G401 (cell line): Measurements from ENCODE around the gene CHST12. TPM values are rescaled to one million over a fixed set of nuclear protein-coding genes. Genes with fewer than 3 reads are reported as not detected.
"Not testable (repeated sequence)": the region's sequence is repeated elsewhere in the genome, so short reads cannot be mapped to it uniquely, and the experiment has no call there.

Source experiments
- DNase-seq: peaks from one replicate; pipeline ENCODE4 v3.0.0-alpha.2; 2015; ENCODE audit warnings: low spot score
- in situ Hi-C: cut with HindIII; loops from 2 replicates; pipeline ENCODE4 v1.10.0; 2016; ENCODE audit warnings: low sequenced_read_pairs, mixed read lengths
- total RNA-seq: library from RNA; depleted of rRNA; stranded (reverse); fragments of >200 nt; shearing (Covaris generic); gene quantifications from 2 replicates; pipeline ENCODE4 v1.2.3, GENCODE V29; 2014

CHST12 gene
- total RNA-seq, 1 experiment from 2014 or later, result 13.5 TPM

- in situ Hi-C loops, result no loop called here
- no peak for DNase-seq
Observed at GRCh38 chr7:2376351-2377154, 26.9 kb upstream of the CHST12 start.

GRCh38 chr7:2377492-2377891 is 25.9 kb upstream of the CHST12 start:
- DNase-seq, in situ Hi-C loops: not testable (repeated sequence)

- in situ Hi-C loops, DNase-seq: not testable (repeated sequence)
Observed at GRCh38 chr7:2378125-2378524, 25.3 kb upstream of the CHST12 start.

- DNase-seq, result no peak
- in situ Hi-C loops, result no loop called here
Observed at GRCh38 chr7:2379161-2379560, 24.2 kb upstream of the CHST12 start.

GRCh38 chr7:2379821-2380450 is 23.5 kb upstream of the CHST12 start:
- in situ Hi-C loops, result no loop called here
- no peak for DNase-seq

- in situ Hi-C loops, result no loop called here
Observed at GRCh38 chr7:2380461-2380860, 22.9 kb upstream of the CHST12 start.

GRCh38 chr7:2381227-2381626 is 22.2 kb upstream of the CHST12 start:
- in situ Hi-C loops, result no loop called here
- DNase-seq, result no peak

More at GRCh38 chr7:2380461-2380860, 22.9 kb upstream of the CHST12 start:
- no peak for DNase-seq

- in situ Hi-C loops, result no loop called here
- peak; percentile 31 for DNase-seq
Observed at GRCh38 chr7:2381881-2382509, 21.4 kb upstream of the CHST12 start.

- in situ Hi-C loops, result no loop called here
- DNase-seq, result no peak
Observed at GRCh38 chr7:2383543-2384274, 19.7 kb upstream of the CHST12 start.

- peak; percentile 48 for DNase-seq
- in situ Hi-C loops, result no loop called here
Observed at GRCh38 chr7:2384354-2385243, 18.8 kb upstream of the CHST12 start.

GRCh38 chr7:2386122-2386521 is 17.3 kb upstream of the CHST12 start:
- DNase-seq, in situ Hi-C loops: not testable (repeated sequence)

- in situ Hi-C loops, result no loop called here
- no peak for DNase-seq
Observed at GRCh38 chr7:2386964-2387669, 16.3 kb upstream of the CHST12 start.

- in situ Hi-C loops, result no loop called here
- no peak for DNase-seq
Observed at GRCh38 chr7:2387897-2388636, 15.3 kb upstream of the CHST12 start.

GRCh38 chr7:2388637-2388954 is 14.8 kb upstream of the CHST12 start:
- in situ Hi-C loops, result no loop called here
- DNase-seq, result no peak

- in situ Hi-C loops, DNase-seq: not testable (repeated sequence)
Observed at GRCh38 chr7:2390020-2390816, 13.2 kb upstream of the CHST12 start.

GRCh38 chr7:2393706-2394105 is 9.7 kb upstream of the CHST12 start:
- in situ Hi-C loops, result no loop called here
- DNase-seq, result no peak

GRCh38 chr7:2394566-2395082 is 8.8 kb upstream of the CHST12 start:
- in situ Hi-C loops, result no loop called here
- DNase-seq, result no peak
